Breast epithelium (tissue), 4 donors: ENCODE data around the gene SHC1. TPM values are rescaled to one million over a fixed set of nuclear protein-coding genes. Genes with fewer than 3 reads are reported as not detected.
A peak's percentile ranks its signal among the peaks of the same experiment; 100 is the strongest.

ENCODE experiments used
- DNase-seq, 2 donors: peaks; one replicate each; pipeline ENCODE4 v3.0.0-alpha.2; 2019; ENCODE audit warnings: low spot score in 2 of 2
- H3K27ac ChIP-seq, 2 donors: fragments of 200-600 bp; sonication (generic) in 1 of 2; one replicate each; pipeline ENCODE4 v1.5.1; 2016 to 2019; ENCODE audit warnings: mild to moderate bottlenecking in 1 of 2
- H3K27me3 ChIP-seq, 2 donors: fragments of 200-600 bp; sonication (generic) in 1 of 2; one replicate each; pipeline versions ENCODE4 v1.5.1 to v1.6.0; 2017 to 2019; ENCODE audit warnings: control low read depth in 1 of 2, mild to moderate bottlenecking in 1 of 2
- H3K36me3 ChIP-seq: fragments of 200-600 bp; one replicate; pipeline ENCODE4 v1.5.1; 2019
- H3K4me1 ChIP-seq, 2 donors: fragments of 200-600 bp; sonication (generic); one replicate each; pipeline ENCODE4 v1.5.1; 2016 to 2019; ENCODE audit warnings: control low read depth in 1 of 2
- H3K4me3 ChIP-seq, 3 donors: fragments of 200-600 bp; sonication (generic); 1 replicate in 2 of 3; 2 replicates in 1 of 3; pipeline ENCODE4 v1.5.1; 2016 to 2019; ENCODE audit warnings: mild to moderate bottlenecking in 3 of 3, moderate library complexity in 2 of 3
- H3K9me3 ChIP-seq, 2 donors: fragments of 200-600 bp; sonication (generic) in 1 of 2; one replicate each; pipeline ENCODE4 v1.5.1; 2016 to 2019; ENCODE audit warnings: control low read depth in 1 of 2
- CTCF ChIP-seq, 3 donors: fragments of 450-650 bp; IDR thresholded peaks; one replicate each; pipeline ENCODE4 v1.5.1; 2016 to 2017; ENCODE audit warnings: antibody characterized with exemption in 3 of 3, mild to moderate bottlenecking in 3 of 3, moderate library complexity in 3 of 3
- POLR2A ChIP-seq: fragments of 450-650 bp; IDR thresholded peaks from one replicate; pipeline ENCODE4 v1.6.1; 2016; ENCODE audit warnings: antibody characterized with exemption, mild to moderate bottlenecking, moderate library complexity
- POLR2AphosphoS5 ChIP-seq, 3 donors: sonication (generic); formaldehyde crosslinking; IDR thresholded peaks; one replicate each; pipeline ENCODE4 v1.6.1; 2017; ENCODE audit warnings: antibody characterized with exemption in 3 of 3
- intact Hi-C: fragments of 100-400 bp; cut with DNase I; formaldehyde crosslinking; loops from one replicate; pipeline ENCODE4 v1.15.1; 2023; ENCODE audit warnings: low total_unique reads
- total RNA-seq, 3 donors: library from RNA; depleted of rRNA; stranded (reverse); fragments of >200 nt; gene quantifications; one replicate each; pipeline ENCODE4 v1.1.0, GENCODE V29; 2016

SHC1 gene
- total RNA-seq, 3 donors from 2014 or later: 94.4 to 177 (median 134) TPM

- intact Hi-C loops: loop anchor here (10.0 kb wide), 1 partner anchor 723 kb away; the partner anchor contains the start of genes DAP3 and YY1AP1
- Histone ChIP-seq H3K4me3 (peak overlapping the region; percentile 87 to 91 (median 90)), H3K36me3 (no peaks in the 10 kb centered on the region), H3K9me3 (no peaks in the 10 kb centered on the region), H3K27ac (peak overlapping the region; percentile 97 to 100), H3K4me1 (peaks cover 0 to 18% of the 10 kb centered on the region in 2 donors), H3K27me3 (no peaks in the 10 kb centered on the region)
- DNase-seq: no peak
- TF ChIP-seq POLR2AphosphoS5 (IDR thresholded peaks at IDR 0.05): no peak
- no peak for TF ChIP-seq POLR2A
- no peak for TF ChIP-seq CTCF (IDR thresholded peaks at IDR 0.05)
Observed at GRCh38 chr1:154962156-154962749, 8.3 kb downstream of the SHC1 start.

- Histone ChIP-seq H3K4me3 (peak within 1 kb of the TSS; percentile 87 to 91 (median 90)), H3K36me3 (no peaks in the 10 kb centered on the region), H3K27ac (peak within 1 kb of the TSS; percentile 97 to 100), H3K9me3 (no peaks in the 10 kb centered on the region), H3K4me1 (peaks cover 0 to 18% of the 10 kb centered on the region in 2 donors), H3K27me3 (no peaks in the 10 kb centered on the region)
- TF ChIP-seq POLR2AphosphoS5 (IDR thresholded peaks at IDR 0.05) (peak; percentile 86 to 89 (median 86)), POLR2A (peak; percentile 32), CTCF (IDR thresholded peaks at IDR 0.05) (peak in 1 of 3 donors; percentile 66)
- intact Hi-C loops: loop anchor here (1.0 to 10.0 kb wide), 2 partner anchors 38 to 723 kb away; partner anchors contain the start of genes DAP3 and YY1AP1
- DNase-seq: peak; percentile 70 to 78
Observed at GRCh38 chr1:154961207-154962155, 9.1 kb downstream of the SHC1 start, which contains the start of gene PYGO2. Gene PYGO2, minus strand, starts transcription at chr1:154961782. Its CDS starts 206 bp downstream, at chr1:154961576.

GRCh38 chr1:154960446-154961136, 10.0 kb downstream of the SHC1 start:
- H3K27ac ChIP-seq: peak overlapping the region; percentile 97 to 100
- no peaks in the 10 kb centered on the region for H3K9me3 ChIP-seq
- peaks cover 0 to 18% of the 10 kb centered on the region in 2 donors for H3K4me1 ChIP-seq
- peak overlapping the region; percentile 87 to 91 (median 90) for H3K4me3 ChIP-seq
- intact Hi-C loops: loop anchor here (1.0 to 10.0 kb wide), 2 partner anchors 39 to 724 kb away; partner anchors contain the start of genes DAP3 and YY1AP1
- DNase-seq: no peak
- no peaks in the 10 kb centered on the region for H3K36me3 ChIP-seq
- TF ChIP-seq CTCF (IDR thresholded peaks at IDR 0.05) (no peak), POLR2AphosphoS5 (IDR thresholded peaks at IDR 0.05) (no peak), POLR2A (no peak)
- H3K27me3 ChIP-seq: no peaks in the 10 kb centered on the region

- Histone ChIP-seq H3K27ac (peak overlapping the region in 1 of 2 donors; percentile 9), H3K4me3 (no peak overlapping the region), H3K27me3 (no peaks in the 10 kb centered on the region), H3K9me3 (no peaks in the 10 kb centered on the region), H3K4me1 (peaks cover 0 to 29% of the 10 kb centered on the region in 2 donors), H3K36me3 (no peaks in the 10 kb centered on the region)
- DNase-seq: no peak
- intact Hi-C loops: loop anchor here (10.0 kb wide), 1 partner anchor 105 kb away; the partner anchor contains the start of gene EFNA4
- TF ChIP-seq POLR2A: no peak
- no peak for TF ChIP-seq POLR2AphosphoS5 (IDR thresholded peaks at IDR 0.05)
- no peak for TF ChIP-seq CTCF (IDR thresholded peaks at IDR 0.05)
Observed at GRCh38 chr1:154959426-154959780, 11.1 kb downstream of the SHC1 start.
